ENCODE measurements around the gene NME1. TPM values are rescaled to one million over a fixed set of nuclear protein-coding genes. Genes with fewer than 3 reads are reported as not detected.

Gene NME1
- total RNA-seq, 1 experiment from 2014 or later: 345 TPM

GRCh38 chr17:51166198-51166986 lies 13.0 kb downstream of the NME1 start, which contains the start of gene NME2:
Gene NME2, plus strand, starts transcription at chr17:51166411. Its CDS starts 420 bp downstream, at chr17:51166831.
- POLR2A ChIA-PET: interaction anchor here (1.6 kb wide), 1 partner anchor 27 kb away, joined by 3 read pairs; no protein-coding TSS in a partner anchor

GRCh38 chr17:51166987-51167931 lies 13.9 kb downstream of the NME1 start:
- TSS peak; percentile 76 for BruUV-seq (replicated peaks)
- no peak for DNase-seq (ENCODE audit: low read depth, low spot score)

More at GRCh38 chr17:51166198-51166986, 13.0 kb downstream of the NME1 start, which contains the start of gene NME2:
- Histone ChIP-seq H3K9me3 (ENCODE audit: control insufficient read depth, insufficient read depth, low read depth, low read length) (no peaks in the 10 kb centered on the region), H3K4me3 (ENCODE audit: low read depth in 2 of 2, low read length in 2 of 2) (peak within 1 kb of the TSS; percentile 71 to 93), H3K27ac (ENCODE audit: low read length) (peak within 1 kb of the TSS; percentile 89), H3K36me3 (ENCODE audit: control insufficient read depth, insufficient read depth, low read length) (peaks cover 21% of the 10 kb centered on the region), H3K27me3 (ENCODE audit: control insufficient read depth, insufficient read depth, low read length) (no peaks in the 10 kb centered on the region), H3K4me1 (ENCODE audit: control insufficient read depth, insufficient read depth, low read length) (peaks cover 11% of the 10 kb centered on the region)
- TF ChIP-seq TCF7L2 (IDR thresholded peaks at IDR 0.05; ENCODE audit: low read depth, low read length) (peak; percentile 23; the same call in 1 of the 2 replicates), REST (IDR thresholded peaks at IDR 0.05; ENCODE audit: insufficient read depth in 1 of 2, low read depth in 2 of 2, low read length in 1 of 2) (no peak), POLR2AphosphoS5 (IDR thresholded peaks at IDR 0.05; ENCODE audit: low read depth, low read length) (peak; percentile 95)
- in situ Hi-C loops (cut with HindIII; ENCODE audit: low pct_unique_long_range_greater_than_20kb, low sequenced_read_pairs): no loop called here
- ATAC-seq: peak; percentile 94
- BruUV-seq (replicated peaks): no TSS peak
- CTCF ChIA-PET: interaction anchor here (0.6 kb wide), 1 partner anchor 96 kb away, joined by 3 read pairs; no protein-coding TSS in a partner anchor
- peak; percentile 47 for DNase-seq (ENCODE audit: low read depth, low spot score)
- intact Hi-C loops (cut with micrococcal nuclease; ENCODE audit: unreplicated experiment): no loop called here

More at GRCh38 chr17:51166987-51167931, 13.9 kb downstream of the NME1 start:
- POLR2A ChIA-PET: no interaction called here
- Histone ChIP-seq H3K4me3 (ENCODE audit: low read depth in 2 of 2, low read length in 2 of 2) (peak overlapping the region; percentile 71 to 93), H3K9me3 (ENCODE audit: control insufficient read depth, insufficient read depth, low read depth, low read length) (no peaks in the 10 kb centered on the region), H3K27me3 (ENCODE audit: control insufficient read depth, insufficient read depth, low read length) (no peaks in the 10 kb centered on the region), H3K4me1 (ENCODE audit: control insufficient read depth, insufficient read depth, low read length) (peaks cover 11% of the 10 kb centered on the region), H3K27ac (ENCODE audit: low read length) (peak overlapping the region; percentile 88), H3K36me3 (ENCODE audit: control insufficient read depth, insufficient read depth, low read length) (peaks cover 15% of the 10 kb centered on the region)
- intact Hi-C loops (cut with micrococcal nuclease; ENCODE audit: unreplicated experiment): no loop called here
- peak; percentile 36 for ATAC-seq
- TF ChIP-seq SIN3A (IDR thresholded peaks at IDR 0.05; ENCODE audit: borderline replicate concordance, insufficient read depth, low read depth, low read length): no peak
- TF ChIP-seq CTCF (IDR thresholded peaks at IDR 0.05): peak; percentile 94
- in situ Hi-C loops (cut with HindIII; ENCODE audit: low pct_unique_long_range_greater_than_20kb, low sequenced_read_pairs): no loop called here
- CTCF ChIA-PET: no interaction called here

All from Panc1 (cell line).